Mesendoderm (in vitro differentiated cells): ENCODE results near the gene LRBA.

ENCODE experiments used
- DNase-seq: peaks from one replicate; pipeline ENCODE4 v3.0.0; 2013
- H2AK5ac ChIP-seq: 2 replicates; pipeline ENCODE4 v1.6.1; 2013; ENCODE audit warnings: low read length, inconsistent platforms
- H2BK120ac ChIP-seq: 2 replicates; pipeline ENCODE4 v1.6.1; 2013; ENCODE audit warnings: low read depth, mild to moderate bottlenecking, low read length, moderate library complexity, mixed read lengths
- H2BK15ac ChIP-seq: replicated peaks from 2 replicates; pipeline ENCODE4 v1.6.1; 2013; ENCODE audit warnings: low read depth, mild to moderate bottlenecking, moderate library complexity
- H2BK5ac ChIP-seq: 2 replicates; pipeline ENCODE4 v1.6.1; 2013; ENCODE audit warnings: low read length, inconsistent platforms
- H3K18ac ChIP-seq: 2 replicates; pipeline ENCODE4 v1.6.1; 2013; ENCODE audit warnings: mild to moderate bottlenecking, low read length, mixed read lengths
- H3K23ac ChIP-seq: one replicate; pipeline ENCODE4 v1.6.1; 2013; ENCODE audit warnings: low read length
- H3K27ac ChIP-seq: 2 replicates; pipeline ENCODE4 v1.5.1; 2013; ENCODE audit warnings: low read depth, mild to moderate bottlenecking, inconsistent platforms, low read length, moderate library complexity
- H3K27me3 ChIP-seq: 2 replicates; pipeline ENCODE4 v1.6.1; 2013; ENCODE audit warnings: low read length, control low read depth, mild to moderate bottlenecking, inconsistent platforms; ENCODE audit not compliant: insufficient read depth, poor library complexity
- H3K36me3 ChIP-seq: 2 replicates; pipeline ENCODE4 v1.6.1; 2013; ENCODE audit warnings: low read length, inconsistent platforms; ENCODE audit not compliant: control insufficient read depth, insufficient read depth
- H3K4ac ChIP-seq: one replicate; pipeline ENCODE4 v1.6.1; 2013; ENCODE audit warnings: low read depth, mild to moderate bottlenecking, low read length, moderate library complexity
- H3K4me1 ChIP-seq: 2 replicates; pipeline ENCODE4 v1.6.1; 2013; ENCODE audit warnings: low read depth, low read length, inconsistent platforms; ENCODE audit not compliant: control insufficient read depth
- H3K4me2 ChIP-seq: 2 replicates; pipeline ENCODE4 v1.6.1; 2013; ENCODE audit warnings: low read length
- H3K4me3 ChIP-seq: 2 replicates; pipeline ENCODE4 v1.5.1; 2013; ENCODE audit warnings: mild to moderate bottlenecking, low read length
- H3K56ac ChIP-seq: one replicate; pipeline ENCODE4 v1.6.1; 2013; ENCODE audit warnings: low read length
- H3K79me1 ChIP-seq: 2 replicates; pipeline ENCODE4 v1.6.1; 2013; ENCODE audit warnings: low read length, inconsistent platforms
- H3K79me2 ChIP-seq: 2 replicates; pipeline ENCODE4 v1.6.1; 2013; ENCODE audit warnings: mild to moderate bottlenecking, low read length; ENCODE audit not compliant: control insufficient read depth, insufficient read depth
- H3K9ac ChIP-seq: 2 replicates; pipeline ENCODE4 v1.6.1; 2013; ENCODE audit warnings: low read length, inconsistent platforms
- H4K5ac ChIP-seq: one replicate; pipeline ENCODE4 v1.6.1; 2013; ENCODE audit warnings: low read length
- H4K8ac ChIP-seq: one replicate; pipeline ENCODE4 v1.6.1; 2013; ENCODE audit warnings: low read depth, mild to moderate bottlenecking, control low read depth, low read length, moderate library complexity
- WGBS: extraction: QIAGEN DNeasy Blood & Tissue Kit; methylation state at CpG from one replicate; pipeline ENCODE4 v1.1.7; 2013; ENCODE audit warnings: low lambda C conversion rate, missing lambda C conversion rate; ENCODE audit not compliant: insufficient coverage; ENCODE audit errors: extremely low coverage; 5-methylcytosine and 5-hydroxymethylcytosine counted together

LRBA gene

DNA sequence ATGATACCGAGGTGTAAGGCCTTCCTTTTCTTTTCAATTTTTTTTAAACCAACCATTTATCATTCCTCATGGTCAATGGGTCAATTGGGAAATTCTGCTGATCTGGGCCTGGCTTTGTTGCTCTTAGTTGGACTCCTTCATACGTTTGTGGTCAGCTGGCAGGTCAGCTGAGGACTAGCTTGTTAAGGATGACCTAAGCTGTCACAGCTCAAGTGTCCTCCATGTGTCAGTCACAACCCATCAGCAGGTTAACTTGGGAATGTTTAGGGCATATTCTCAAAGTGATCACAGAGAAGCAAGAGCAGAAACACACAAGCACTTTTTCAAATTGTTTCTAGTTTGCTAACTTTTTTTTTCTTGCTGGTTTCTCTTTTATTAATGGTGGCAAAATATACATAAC is 550.6 kb downstream of the LRBA start:
- no peak for DNase-seq
- Histone ChIP-seq H3K18ac (no peak overlapping the region), H3K4me2 (no peak overlapping the region), H2BK5ac (no peak overlapping the region), H3K4me3 (no peak overlapping the region), H3K27ac (no peak overlapping the region), H3K4me1 (no peaks in the 10 kb centered on the region), H3K23ac (no peak overlapping the region), H2BK15ac (no peak overlapping the region), H2BK120ac (no peak overlapping the region), H2AK5ac (no peak overlapping the region), H4K5ac (no peak overlapping the region), H3K36me3 (no peaks in the 10 kb centered on the region), H3K79me2 (no peaks in the 10 kb centered on the region), H3K4ac (no peak overlapping the region), H3K9ac (no peak overlapping the region), H3K56ac (no peak overlapping the region), H3K79me1 (no peaks in the 10 kb centered on the region), H3K27me3 (no peaks in the 10 kb centered on the region), H4K8ac (no peak overlapping the region)
- WGBS: no CpG with 5 or more reads among the region's 2 CpGs

DNA sequence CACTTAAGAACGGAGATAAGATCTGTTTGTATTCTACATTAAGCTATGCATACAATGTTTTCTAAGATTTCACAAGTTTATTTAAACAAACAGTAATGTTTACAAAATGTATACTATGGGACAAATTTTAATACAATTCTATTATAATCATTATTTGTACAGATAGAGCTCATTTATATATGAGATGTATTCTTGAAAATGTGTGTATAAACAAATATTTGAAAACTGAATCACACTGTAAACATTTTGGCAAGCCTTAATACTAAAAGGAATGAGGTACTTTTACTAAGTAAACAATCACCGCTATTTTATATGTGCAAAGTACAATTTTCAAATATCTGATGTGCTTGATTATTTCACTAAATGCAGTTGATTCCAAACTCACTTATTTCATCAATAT is 552.3 kb downstream of the LRBA start:
- Histone ChIP-seq H2BK15ac (no peak overlapping the region), H4K8ac (no peak overlapping the region), H3K4me3 (no peak overlapping the region), H2AK5ac (no peak overlapping the region), H4K5ac (no peak overlapping the region), H3K4me2 (no peak overlapping the region), H3K36me3 (no peaks in the 10 kb centered on the region), H3K56ac (no peak overlapping the region), H2BK5ac (no peak overlapping the region), H3K79me1 (no peaks in the 10 kb centered on the region), H3K9ac (no peak overlapping the region), H3K27me3 (no peaks in the 10 kb centered on the region), H3K79me2 (no peaks in the 10 kb centered on the region), H3K4ac (no peak overlapping the region), H2BK120ac (no peak overlapping the region), H3K23ac (no peak overlapping the region), H3K4me1 (no peaks in the 10 kb centered on the region), H3K27ac (no peak overlapping the region), H3K18ac (no peak overlapping the region)
- WGBS: no CpG with 5 or more reads among the region's 2 CpGs
- DNase-seq: no peak

GRCh38 chr4:150461957-150462356 is 553.1 kb downstream of the LRBA start:
- Histone ChIP-seq H2BK5ac (no peak overlapping the region), H2BK120ac (no peak overlapping the region), H2BK15ac (no peak overlapping the region), H3K79me1 (no peaks in the 10 kb centered on the region), H3K56ac (no peak overlapping the region), H3K36me3 (no peaks in the 10 kb centered on the region), H3K4ac (no peak overlapping the region), H2AK5ac (no peak overlapping the region), H3K27ac (no peak overlapping the region), H3K9ac (no peak overlapping the region), H3K4me2 (no peak overlapping the region), H3K4me1 (no peaks in the 10 kb centered on the region), H4K8ac (no peak overlapping the region), H3K79me2 (no peaks in the 10 kb centered on the region), H3K4me3 (no peak overlapping the region), H3K18ac (no peak overlapping the region), H3K27me3 (no peaks in the 10 kb centered on the region), H3K23ac (no peak overlapping the region), H4K5ac (no peak overlapping the region)
- no CpG with 5 or more reads among the region's 1 CpG for WGBS
- no peak for DNase-seq

DNA sequence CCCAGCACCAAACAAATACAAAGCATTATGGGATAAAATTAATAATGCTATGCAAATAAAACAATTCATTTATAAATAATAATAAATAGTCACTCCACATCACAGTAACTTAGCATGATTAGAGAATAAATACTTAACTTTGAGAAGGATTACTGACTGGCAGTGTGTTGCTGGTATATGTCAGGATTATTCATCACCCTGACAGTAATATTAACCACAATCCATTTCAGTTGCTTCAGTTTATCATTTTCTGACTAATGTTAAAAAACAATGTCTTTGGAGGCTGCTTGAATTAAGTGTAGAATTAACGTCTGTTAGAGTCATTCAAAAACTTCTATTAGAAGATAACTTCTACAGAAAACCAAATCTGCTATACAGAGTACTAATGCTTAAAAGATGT is 557.3 kb downstream of the LRBA start:
- Histone ChIP-seq H3K18ac (no peak overlapping the region), H3K4me2 (no peak overlapping the region), H4K8ac (no peak overlapping the region), H3K36me3 (no peaks in the 10 kb centered on the region), H3K79me2 (no peaks in the 10 kb centered on the region), H3K4ac (no peak overlapping the region), H3K23ac (no peak overlapping the region), H3K9ac (no peak overlapping the region), H3K4me1 (no peaks in the 10 kb centered on the region), H3K56ac (no peak overlapping the region), H2AK5ac (no peak overlapping the region), H3K4me3 (no peak overlapping the region), H2BK5ac (no peak overlapping the region), H3K79me1 (no peaks in the 10 kb centered on the region), H4K5ac (no peak overlapping the region), H3K27me3 (no peaks in the 10 kb centered on the region), H2BK120ac (no peak overlapping the region), H3K27ac (no peak overlapping the region), H2BK15ac (no peak overlapping the region)
- no peak for DNase-seq
- WGBS: no CpG with 5 or more reads among the region's 1 CpG

GRCh38 chr4:150451883-150452282 is 563.2 kb downstream of the LRBA start:
- Histone ChIP-seq H3K4ac (no peak overlapping the region), H3K27ac (no peak overlapping the region), H2AK5ac (no peak overlapping the region), H3K56ac (no peak overlapping the region), H3K79me1 (no peaks in the 10 kb centered on the region), H2BK15ac (no peak overlapping the region), H2BK5ac (no peak overlapping the region), H2BK120ac (no peak overlapping the region), H4K5ac (no peak overlapping the region), H3K79me2 (no peaks in the 10 kb centered on the region), H3K23ac (no peak overlapping the region), H3K4me2 (no peak overlapping the region), H3K27me3 (no peaks in the 10 kb centered on the region), H3K4me3 (no peak overlapping the region), H3K36me3 (no peaks in the 10 kb centered on the region), H3K18ac (no peak overlapping the region), H3K9ac (no peak overlapping the region), H3K4me1 (no peaks in the 10 kb centered on the region), H4K8ac (no peak overlapping the region)
- no peak for DNase-seq
- no CpG with 5 or more reads among the region's 3 CpGs for WGBS

DNA sequence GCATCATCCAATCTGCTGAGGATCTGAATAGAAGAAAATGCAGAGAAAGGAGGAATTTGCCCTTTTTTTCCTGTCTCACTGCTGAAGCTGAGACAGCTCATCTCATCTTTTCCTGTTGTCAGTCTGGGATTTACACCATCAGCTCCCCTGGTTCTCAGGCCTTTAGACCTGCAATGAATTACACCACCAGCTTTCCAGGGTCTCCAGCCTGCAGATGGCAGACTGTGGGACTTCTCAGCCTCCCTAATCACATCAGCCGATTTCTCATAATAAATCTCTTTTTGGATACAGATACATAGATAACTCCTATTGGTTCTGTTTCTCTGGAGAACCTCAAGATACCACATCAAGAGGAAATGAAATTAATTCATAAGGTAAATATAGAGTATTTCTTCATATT is 567.7 kb downstream of the LRBA start:
- Histone ChIP-seq H3K79me1 (no peaks in the 10 kb centered on the region), H2BK120ac (no peak overlapping the region), H3K27ac (no peak overlapping the region), H3K56ac (no peak overlapping the region), H3K18ac (no peak overlapping the region), H3K4me1 (no peaks in the 10 kb centered on the region), H3K36me3 (no peaks in the 10 kb centered on the region), H3K4me3 (no peak overlapping the region), H2BK15ac (no peak overlapping the region), H3K27me3 (no peaks in the 10 kb centered on the region), H3K4ac (no peak overlapping the region), H3K4me2 (no peak overlapping the region), H3K79me2 (no peaks in the 10 kb centered on the region), H2AK5ac (no peak overlapping the region), H3K23ac (no peak overlapping the region), H2BK5ac (no peak overlapping the region), H4K5ac (no peak overlapping the region), H4K8ac (no peak overlapping the region), H3K9ac (no peak overlapping the region)
- WGBS: no CpG with 5 or more reads among the region's 1 CpG
- peak; percentile 30 for DNase-seq
